Stimulated activated CD4-positive, alpha-beta T cell treated with anti-CD3 and anti-CD28 coated beads, Interleukin-15, amount 100 ng/mL, for 1 hour (primary cell): ENCODE measurements around the gene TOP3B.

Experiments used
- DNase-seq, 2 donors: peaks; one replicate each; pipeline ENCODE4 v3.0.0-alpha.2; 2020; ENCODE audit warnings: low read depth in 1 of 2, low spot score in 1 of 2

The TOP3B gene

DNA sequence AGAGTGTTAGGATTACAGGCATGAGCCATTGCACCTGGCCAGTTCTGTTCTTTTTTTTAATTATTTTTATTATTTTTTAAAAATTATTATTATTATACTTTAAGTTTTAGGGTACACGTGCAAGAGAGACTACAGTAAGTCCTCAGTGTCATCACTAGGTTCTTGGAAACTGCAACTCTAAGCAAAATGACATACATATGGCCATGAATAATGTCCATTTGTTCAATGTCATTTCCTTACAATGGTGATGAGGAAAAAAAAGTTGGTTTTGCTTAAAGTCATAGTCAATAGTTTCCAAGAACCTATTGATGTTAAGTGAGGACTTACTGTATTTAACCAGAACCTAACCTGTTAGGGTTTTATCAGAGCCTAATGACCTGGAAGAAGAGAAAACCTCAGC lies 29.4 kb upstream of the TOP3B start:
- no peak for DNase-seq

GRCh38 chr22:22010358-22010757 lies 27.8 kb upstream of the TOP3B start:
- no peak for DNase-seq

- no peak for DNase-seq
Observed at GRCh38 chr22:22009661-22010060, 27.1 kb upstream of the TOP3B start.

DNA sequence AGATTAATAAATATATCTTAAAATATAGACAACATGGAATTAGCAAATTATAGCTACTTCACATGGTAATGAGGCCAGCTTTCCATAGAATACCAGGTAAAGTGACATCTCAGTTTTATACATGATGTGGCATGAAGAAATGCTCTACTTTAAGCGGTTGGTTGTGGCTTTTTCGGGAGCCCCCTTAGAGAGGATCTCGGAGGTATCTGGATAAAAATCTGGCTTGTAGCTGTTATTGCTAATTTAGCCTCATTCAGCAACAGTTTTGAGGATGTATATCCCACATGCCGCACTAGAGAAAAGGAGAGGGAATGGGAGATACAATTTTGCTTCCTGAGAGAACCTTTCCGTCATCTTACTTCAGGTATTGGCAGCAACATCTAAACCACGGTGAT lies 24.0 kb upstream of the TOP3B start:
- no peak for DNase-seq

DNA sequence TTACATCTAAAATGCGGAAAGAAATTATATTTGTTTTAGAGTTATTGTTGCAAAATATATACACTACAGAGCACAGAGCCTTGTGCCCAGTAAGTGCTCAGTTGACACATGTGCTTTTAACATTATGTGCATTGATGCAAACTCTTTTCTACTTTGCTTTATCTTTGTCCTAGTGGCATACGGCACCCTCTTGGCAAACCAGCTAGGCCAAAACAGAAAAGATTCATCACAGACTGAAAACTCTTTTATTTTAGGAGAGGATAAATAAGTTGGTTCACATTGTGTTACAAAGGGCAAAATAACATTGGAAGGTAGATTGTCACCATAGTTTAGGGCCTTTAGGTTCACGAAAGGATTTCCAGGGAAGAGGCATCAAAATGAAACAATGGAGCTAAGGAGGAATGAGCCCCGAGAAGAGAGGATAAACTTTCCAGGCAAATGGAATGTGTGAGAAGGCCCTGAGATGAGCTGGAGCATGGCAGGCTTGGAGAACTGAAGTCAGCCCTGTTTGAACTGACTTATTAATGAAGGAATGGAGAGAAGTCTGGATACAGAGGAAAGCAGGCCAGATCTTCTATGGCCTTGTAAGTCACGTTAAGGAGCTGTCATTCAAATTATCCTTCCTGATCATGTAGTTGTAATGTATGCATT lies 23.5 kb upstream of the TOP3B start:
- no peak for DNase-seq

- DNase-seq, result no peak
Observed at GRCh38 chr22:22003233-22003632, 20.6 kb upstream of the TOP3B start.

GRCh38 chr22:22002526-22003055 lies 20.0 kb upstream of the TOP3B start:
- no peak for DNase-seq

DNA sequence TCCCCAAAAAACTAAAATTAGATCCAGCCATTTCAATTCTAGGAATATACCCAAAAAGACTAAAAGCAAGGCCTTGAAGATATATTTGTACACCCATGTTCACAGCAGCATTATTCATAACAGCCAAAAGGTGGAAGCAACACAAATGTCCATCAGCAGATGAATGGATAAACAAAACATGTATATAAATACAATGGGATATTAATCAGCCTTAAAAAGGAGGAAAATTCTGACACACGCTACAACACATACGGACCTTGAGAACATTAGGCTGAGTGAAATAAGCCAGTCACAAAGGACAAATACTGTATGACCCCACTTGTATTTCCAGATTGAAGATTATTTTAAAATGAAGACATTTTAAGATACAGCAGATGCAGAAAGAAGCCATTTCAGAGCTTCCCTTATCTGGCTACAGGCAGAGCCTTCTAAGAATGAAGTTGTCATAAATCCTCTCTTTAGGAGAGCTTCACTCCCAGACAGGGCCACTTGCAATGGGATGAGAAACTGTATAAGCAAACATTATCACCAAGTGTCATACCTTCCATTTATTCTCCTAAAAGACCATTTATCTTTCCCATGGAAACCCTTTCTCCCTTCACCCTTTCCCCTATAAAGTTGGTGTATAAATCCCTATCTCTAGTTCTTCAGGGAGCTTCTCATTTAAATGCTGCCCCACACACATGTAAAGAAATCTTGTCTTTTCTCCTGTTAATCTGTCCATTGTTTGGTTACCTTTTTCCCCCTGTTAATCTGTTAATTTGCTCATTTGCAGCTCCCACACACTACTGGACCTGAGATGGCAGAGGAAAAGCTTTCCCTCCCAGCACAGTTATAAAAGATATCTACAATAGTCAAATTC lies 19.3 kb upstream of the TOP3B start:
- DNase-seq, result no peak

- no peak for DNase-seq
Observed at GRCh38 chr22:21998595-21999247, 16.1 kb upstream of the TOP3B start.

DNA sequence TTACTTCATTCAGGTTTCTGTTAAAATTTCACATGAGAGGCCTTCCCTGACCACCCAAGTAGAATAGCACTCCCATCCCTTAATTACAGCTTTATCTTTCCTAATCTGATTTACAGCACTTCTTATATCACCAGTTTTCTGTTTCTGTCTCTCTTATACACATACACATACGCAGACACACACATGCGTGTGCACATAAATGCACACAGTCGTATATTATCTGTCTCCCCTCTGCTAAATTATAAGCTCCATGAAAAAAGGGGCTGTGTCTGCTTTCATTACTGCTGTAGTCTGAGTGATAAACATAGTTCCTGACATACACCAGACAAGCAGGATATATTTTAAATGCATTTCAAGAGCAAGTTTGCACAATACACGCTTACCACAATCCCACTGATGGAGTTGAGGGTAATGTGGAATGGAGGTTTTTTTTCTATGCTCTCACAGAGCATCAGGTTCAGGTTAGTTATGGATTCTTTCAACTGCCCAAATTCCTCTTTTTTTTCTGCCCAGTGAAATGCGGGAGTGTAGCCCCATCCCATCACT lies 13.7 kb upstream of the TOP3B start:
- DNase-seq, result no peak

DNA sequence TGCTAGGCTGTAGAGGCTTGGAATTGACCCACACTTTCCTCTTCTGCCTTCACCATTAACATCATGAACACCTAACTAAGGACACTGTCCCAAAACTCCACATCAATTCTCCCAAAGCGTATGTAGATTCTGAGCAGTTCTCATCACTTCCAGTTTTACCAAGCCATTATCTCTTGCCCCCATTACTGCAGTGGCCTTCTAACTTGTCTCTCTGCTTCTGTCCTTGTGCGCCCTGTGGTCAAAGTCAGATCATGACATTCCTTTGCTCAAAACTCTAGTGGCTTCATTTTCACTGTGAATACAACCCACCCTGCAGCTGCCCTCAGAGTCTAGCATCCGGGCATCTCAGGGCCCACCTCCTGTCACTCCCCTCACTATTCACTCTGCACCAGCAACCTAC lies 13.1 kb upstream of the TOP3B start:
- no peak for DNase-seq

DNA sequence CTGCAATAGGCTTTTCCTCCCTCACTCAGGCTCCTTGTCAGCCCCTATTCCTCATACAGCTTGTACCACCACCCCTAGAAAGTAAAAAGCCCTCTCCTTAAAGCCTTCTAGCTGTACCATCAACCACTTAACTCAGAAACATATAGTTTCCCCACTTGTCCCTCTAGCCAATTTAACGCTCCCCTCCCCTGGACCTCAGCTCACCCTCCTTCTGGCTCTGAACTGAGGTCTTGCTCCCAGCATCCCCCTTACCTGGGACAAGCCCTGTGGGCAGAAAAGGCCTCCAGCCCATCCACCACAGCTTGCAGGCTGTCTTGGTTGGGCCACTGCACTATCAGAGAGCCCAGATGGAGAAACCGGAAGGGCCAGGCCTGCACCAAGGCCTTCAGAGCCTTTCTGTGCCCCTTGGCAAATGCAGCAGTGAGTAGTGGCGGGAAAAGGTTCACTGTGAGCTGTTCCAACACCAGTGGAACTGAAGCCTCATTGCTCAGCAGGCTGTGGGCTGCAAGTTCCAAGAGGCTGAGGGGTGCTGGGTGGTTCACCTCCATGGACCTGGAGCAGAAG lies 12.4 kb upstream of the TOP3B start:
- no peak for DNase-seq

- DNase-seq, result no peak
Observed at GRCh38 chr22:21992593-21993237, 10.1 kb upstream of the TOP3B start.

- DNase-seq, result no peak
Observed at GRCh38 chr22:21991774-21992173, 9.2 kb upstream of the TOP3B start.

DNA sequence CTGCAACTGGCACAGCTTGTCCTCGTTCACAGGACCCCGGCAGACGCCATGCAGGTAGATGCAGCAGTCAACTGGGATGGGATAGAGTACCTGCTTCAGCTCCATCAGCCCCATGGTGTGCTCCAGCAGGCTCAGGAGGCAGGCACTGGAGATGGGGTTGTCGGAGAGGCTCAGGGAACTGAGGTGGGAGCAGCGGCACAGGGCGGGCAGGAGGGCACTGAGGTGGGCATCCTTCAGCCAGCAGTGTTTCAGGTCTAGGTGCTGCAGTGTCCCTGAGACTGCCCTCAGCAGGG lies 8.7 kb upstream of the TOP3B start:
- no peak for DNase-seq

DNA sequence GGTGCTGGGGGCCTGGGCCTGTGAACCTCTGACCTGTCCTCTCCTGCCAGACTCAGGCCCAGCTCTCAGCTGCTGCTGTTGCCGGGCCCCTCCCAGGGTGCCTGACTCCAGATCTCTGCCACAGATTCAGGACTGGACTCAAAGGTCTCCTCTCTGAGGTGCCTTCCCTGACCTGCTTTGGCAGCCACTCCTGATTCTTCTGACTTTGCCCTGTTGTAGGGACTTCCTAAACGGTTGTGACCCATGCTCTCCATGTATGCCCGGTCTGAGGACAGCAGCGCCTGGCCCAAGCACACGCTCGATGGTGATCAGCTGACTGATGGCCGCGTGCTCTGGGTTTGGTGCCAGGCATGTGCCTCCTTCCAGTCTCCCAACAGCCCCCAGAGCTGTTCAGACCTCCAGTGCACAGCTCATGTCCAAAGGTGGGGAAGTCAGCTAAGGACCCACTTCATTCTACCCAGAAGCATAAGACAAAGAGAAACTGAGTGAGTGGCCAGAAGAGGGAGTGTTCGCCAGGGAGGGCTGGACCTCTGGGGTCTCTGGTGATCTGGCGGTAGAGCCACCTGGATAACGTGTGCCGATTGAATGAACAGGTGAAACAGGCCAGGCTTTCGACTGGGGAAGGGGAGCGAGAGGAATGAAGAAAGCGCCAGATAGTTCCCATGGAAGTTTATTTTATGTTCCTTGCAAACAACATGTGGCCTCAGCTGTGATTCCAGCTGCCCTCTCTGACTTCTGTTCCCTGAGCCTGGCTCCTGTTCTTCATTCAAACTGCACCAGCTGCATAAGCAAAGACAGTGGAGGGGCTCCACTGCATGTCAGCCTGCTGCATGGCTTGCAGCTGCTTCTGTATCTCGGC lies 8.1 kb upstream of the TOP3B start:
- no peak for DNase-seq

DNA sequence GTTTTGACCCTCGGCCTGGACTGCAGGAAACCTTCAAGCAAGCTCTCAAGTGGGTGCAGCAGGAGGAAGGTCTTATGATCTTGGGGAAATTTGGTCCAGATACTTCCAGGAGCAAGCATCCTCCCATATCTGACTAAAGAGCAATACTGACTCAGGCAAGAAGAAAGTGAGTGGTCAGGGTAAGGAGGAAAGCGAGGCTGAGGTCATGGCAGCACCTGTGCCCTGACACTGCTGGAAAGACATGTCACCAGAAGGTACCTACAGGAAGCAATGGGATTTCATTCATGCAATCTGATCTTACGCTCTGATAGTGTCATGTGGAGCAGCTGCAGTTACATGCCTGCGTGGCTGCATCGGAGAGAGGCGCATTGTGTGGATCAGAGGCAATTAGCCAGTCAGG lies 6.5 kb upstream of the TOP3B start:
- DNase-seq, result no peak

GRCh38 chr22:21985214-21985613 lies 2.6 kb upstream of the TOP3B start:
- DNase-seq, result no peak

GRCh38 chr22:21984793-21985192 lies 2.2 kb upstream of the TOP3B start:
- DNase-seq, result no peak

GRCh38 chr22:21981874-21982273 lies 713 bp downstream of the TOP3B start:
- DNase-seq, result no peak
